ENCODE results near the gene TMIGD1. TPM values are rescaled to one million over a fixed set of nuclear protein-coding genes. Genes with fewer than 3 reads are reported as not detected.

Gene TMIGD1
- total and polyA plus RNA-seq, 2 donors = not detected

Other genes starting within 250 kb of the TMIGD1 start
- gene NSRP1, start 217.2 kb downstream of the TMIGD1 start, total RNA-seq = 7.8 TPM
- 34.3 TPM for gene NSRP1, start 217.2 kb downstream of the TMIGD1 start, polyA plus RNA-seq
- gene SLC6A4, start 98.4 kb downstream of the TMIGD1 start, total RNA-seq = 0.19 TPM
- gene SLC6A4, start 98.4 kb downstream of the TMIGD1 start, polyA plus RNA-seq = 0.14 TPM
- 37.6 TPM for gene BLMH, start 42.1 kb downstream of the TMIGD1 start, total RNA-seq
- 33.3 TPM for gene BLMH, start 42.1 kb downstream of the TMIGD1 start, polyA plus RNA-seq
- gene CPD, start 44.9 kb upstream of the TMIGD1 start, total RNA-seq = 14.3 TPM
- gene CPD, start 44.9 kb upstream of the TMIGD1 start, polyA plus RNA-seq = 11.2 TPM
- 26.2 TPM for gene GOSR1, start 143.4 kb upstream of the TMIGD1 start, total RNA-seq
- gene GOSR1, start 143.4 kb upstream of the TMIGD1 start, polyA plus RNA-seq = 22.2 TPM

All from thymus (tissue), 2 donors.